D721Med (cell line): ENCODE measurements around the gene POLR2F.

Source experiments
- DNase-seq: peaks from one replicate; pipeline ENCODE4 v3.0.0; 2011; ENCODE audit warnings: low spot score; ENCODE audit not compliant: insufficient read length
- FAIRE-seq: peaks from 2 replicates; lab custom pipeline; 2011; peaks lifted over from hg19 to GRCh38; lab: Jason Lieb, UNC
- TF ChIP-seq, protein P1 (sequence below): IDR thresholded peaks from 2 replicates; pipeline ENCODE4 v1.5.1; 2012; ENCODE audit warnings: mild to moderate bottlenecking, control low read depth; ENCODE audit not compliant: insufficient read depth; ENCODE audit errors: missing control alignments

The POLR2F gene

DNA sequence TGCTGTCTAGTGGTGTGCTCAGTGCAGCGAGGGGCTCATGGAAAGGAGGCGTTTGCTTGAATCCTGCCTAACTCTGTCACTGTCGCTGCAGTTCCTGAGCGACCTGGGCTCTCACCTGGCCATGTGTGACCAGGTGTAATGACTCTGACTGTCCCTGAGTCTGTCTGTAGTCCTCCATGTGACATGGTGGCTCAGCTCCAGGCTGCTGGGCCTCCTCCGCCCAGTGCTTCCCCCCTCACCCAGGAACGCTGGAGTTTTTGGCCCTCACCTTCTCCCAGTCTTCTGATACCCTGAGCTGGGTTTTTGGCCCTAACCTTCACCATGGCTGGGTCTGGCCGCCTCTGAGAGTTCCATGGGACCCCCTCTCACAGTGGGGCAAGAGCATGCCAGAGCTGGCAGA is 27.1 kb upstream of the POLR2F start:
- TF ChIP-seq, protein P1, sequence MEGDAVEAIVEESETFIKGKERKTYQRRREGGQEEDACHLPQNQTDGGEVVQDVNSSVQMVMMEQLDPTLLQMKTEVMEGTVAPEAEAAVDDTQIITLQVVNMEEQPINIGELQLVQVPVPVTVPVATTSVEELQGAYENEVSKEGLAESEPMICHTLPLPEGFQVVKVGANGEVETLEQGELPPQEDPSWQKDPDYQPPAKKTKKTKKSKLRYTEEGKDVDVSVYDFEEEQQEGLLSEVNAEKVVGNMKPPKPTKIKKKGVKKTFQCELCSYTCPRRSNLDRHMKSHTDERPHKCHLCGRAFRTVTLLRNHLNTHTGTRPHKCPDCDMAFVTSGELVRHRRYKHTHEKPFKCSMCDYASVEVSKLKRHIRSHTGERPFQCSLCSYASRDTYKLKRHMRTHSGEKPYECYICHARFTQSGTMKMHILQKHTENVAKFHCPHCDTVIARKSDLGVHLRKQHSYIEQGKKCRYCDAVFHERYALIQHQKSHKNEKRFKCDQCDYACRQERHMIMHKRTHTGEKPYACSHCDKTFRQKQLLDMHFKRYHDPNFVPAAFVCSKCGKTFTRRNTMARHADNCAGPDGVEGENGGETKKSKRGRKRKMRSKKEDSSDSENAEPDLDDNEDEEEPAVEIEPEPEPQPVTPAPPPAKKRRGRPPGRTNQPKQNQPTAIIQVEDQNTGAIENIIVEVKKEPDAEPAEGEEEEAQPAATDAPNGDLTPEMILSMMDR, result no peak
- no peak for FAIRE-seq
- DNase-seq, result no peak

DNA sequence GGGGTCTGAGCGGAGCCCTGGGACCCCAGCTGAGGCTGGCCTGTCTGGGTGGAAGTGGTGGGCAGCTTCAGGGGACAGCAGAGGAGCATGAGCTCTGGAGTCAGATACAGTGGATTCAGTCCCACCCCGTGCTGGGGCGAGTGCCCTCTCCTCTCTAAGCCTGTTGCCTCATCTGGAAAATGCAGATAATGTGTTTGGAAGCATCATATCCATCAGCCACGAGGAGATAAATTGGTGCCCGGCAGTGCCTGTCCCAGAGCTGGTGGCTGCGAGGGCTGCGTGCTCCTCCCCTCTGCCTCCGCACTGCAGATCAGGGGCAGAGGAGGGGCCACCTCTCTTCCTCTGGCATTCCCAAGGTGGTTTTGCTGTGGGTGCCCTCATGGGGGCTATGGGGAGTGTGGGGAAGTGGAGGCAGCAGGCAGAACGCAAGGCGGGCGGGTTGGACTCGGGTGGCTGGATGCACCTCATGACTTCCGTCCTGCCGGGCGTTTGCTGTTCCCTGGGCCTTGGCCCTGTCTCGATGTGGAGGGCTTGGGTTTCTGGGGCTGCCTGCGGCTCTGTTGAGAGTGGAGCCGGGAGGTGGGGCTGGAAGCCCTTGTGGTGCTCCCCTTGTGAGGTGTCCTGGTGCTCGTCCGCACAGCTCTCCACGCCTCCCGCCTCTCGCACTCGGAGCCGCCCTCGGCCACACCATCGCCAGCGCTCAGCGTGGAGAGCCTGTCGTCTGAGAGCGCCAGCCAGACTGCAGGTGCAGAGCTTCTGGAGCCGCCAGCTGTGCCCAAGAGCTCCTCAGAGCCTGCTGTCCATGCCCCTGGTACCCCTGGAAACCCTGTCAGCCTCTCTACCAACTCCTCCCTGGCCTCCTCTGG is 26.5 kb upstream of the POLR2F start:
- FAIRE-seq (no peak), DNase-seq (no peak)
- TF ChIP-seq, protein P1, result no peak

DNA sequence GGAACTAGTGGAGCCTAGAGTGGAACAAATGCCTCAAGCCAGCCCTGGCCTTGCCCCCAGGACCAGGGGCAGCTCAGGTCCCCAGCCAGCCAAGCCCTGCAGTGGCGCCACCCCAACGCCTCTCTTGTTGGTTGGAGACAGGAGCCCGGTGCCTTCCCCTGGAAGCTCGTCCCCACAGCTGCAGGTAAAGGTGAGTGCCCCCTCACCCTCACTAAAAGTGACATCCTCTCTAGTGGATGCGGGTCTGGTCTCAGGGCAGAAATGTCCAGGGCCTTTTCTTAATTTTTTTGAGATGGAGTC is 25.9 kb upstream of the POLR2F start:
- DNase-seq (no peak), FAIRE-seq (no peak)
- TF ChIP-seq, protein P1, result no peak

DNA sequence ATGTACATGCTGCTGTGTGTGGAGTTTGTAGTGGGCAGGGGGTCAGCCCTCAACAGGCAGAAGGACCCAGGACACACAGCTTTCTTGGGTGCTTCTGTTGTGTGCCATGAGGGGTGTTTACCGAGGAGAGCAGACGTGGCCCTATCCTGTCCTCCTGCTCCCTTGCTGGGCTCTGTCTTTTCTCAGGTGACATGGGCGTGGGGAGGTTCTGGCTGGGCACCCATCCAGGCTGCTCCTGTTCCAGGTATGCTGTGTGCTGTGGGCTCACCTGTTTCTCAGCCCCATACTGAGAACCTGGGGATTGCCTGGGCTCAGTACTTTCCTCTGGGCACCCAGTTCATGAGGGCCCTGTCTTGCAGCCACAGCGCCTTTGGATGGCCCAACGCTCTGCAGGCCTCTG is 24.1 kb upstream of the POLR2F start:
- no peak for DNase-seq
- TF ChIP-seq, protein P1, result no peak
- no peak for FAIRE-seq

DNA sequence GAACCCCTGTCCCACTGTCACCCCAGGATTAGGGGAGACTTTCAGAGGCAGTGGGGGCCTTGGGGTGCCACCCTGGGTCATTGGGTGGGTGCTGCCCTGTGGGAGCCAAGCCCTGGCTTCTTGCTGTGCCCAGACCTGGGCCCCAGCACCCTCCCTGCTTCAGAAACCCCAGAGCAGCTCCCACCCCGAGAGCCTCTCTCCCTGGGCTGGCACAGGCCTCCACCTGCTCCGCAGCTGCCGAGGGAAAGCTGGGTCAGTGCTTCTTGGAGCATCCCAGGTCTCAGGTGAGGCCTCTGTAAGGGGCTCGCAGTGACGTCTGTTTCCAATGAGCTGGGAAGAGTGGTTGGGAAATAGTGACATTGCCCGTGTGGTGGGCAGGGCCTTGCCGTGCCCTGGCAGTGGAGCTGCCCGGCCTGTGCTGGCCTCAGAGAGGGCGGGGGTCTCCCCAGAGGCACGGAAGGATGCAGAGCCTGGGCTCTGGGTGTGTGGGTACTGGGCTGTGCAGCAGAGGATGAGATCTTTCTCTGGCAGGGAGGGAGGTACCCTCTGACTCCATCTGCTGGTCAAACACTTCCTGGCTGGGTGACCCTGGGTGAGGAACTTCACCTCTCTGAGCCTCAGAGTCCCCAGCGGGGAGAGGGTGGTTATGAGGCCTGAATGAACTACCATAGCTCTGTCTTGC is 23.1 kb upstream of the POLR2F start:
- FAIRE-seq, result no peak
- DNase-seq, result no peak
- TF ChIP-seq, protein P1, result peak; percentile 25

DNA sequence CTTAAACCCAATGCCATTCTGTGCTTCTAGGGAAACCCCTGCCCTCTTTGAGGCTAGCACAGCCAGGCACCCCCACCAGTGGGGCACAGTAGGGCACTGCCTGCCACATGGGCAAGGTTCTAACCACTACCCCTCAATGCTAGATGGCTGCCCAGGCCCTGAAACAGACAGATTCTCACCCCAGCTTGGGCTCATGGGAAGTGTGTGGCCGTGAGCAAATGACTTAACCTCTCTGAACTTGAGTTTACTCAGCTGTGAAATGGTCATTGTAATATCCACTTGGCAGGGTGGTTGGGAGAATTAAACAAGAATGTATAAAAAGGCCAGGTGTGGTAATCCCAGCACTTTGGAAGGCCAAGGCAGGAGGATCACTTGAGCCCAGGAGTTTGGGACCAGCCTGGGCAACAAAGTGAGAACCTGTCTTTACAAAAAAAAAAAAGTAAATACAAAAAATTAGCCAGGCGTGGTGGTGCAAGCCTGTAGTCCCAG is 22.5 kb upstream of the POLR2F start:
- FAIRE-seq (no peak), DNase-seq (no peak)
- TF ChIP-seq, protein P1, result no peak

DNA sequence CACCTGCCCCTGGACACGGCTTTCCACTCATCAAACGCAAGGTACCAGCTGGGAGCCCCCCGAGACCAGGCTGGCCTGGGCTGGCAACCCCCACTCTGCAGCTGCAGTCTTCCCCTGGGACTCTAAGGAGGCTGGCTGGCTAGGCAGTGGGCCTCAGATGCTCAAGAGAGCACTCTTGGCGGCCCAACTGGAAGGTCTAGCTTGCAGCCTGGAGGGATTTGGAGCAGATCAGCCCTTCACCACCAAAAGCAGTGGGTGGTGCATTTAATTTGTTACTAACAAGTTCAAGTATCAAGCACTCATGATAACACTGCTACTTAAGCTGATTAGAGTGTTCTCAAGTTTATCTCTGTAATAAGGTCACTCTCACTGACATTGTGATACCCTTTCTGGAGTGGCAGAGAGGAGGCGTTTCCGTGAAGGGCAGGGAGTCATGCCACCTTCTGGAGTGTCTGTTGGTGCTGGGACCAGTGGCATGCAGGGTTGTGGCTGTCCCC is 21.6 kb upstream of the POLR2F start:
- TF ChIP-seq, protein P1, result no peak
- FAIRE-seq (no peak), DNase-seq (no peak)
